ENCODE measurements around the gene GGT6. TPM values are rescaled to one million over a fixed set of nuclear protein-coding genes. Genes with fewer than 3 reads are reported as not detected.
"Not testable (repeated sequence)": the region's sequence is repeated elsewhere in the genome, so short reads cannot be mapped to it uniquely, and the experiment has no call there.

Gene GGT6
- total RNA-seq, 1 experiment from 2014 or later, result not detected

- H3K4me1 ChIP-seq, result peaks cover 8% of the 10 kb centered on the region
- Mint-ChIP-seq H3K4me1 (ENCODE audit: low read depth, unreplicated experiment) (no peaks in the 10 kb centered on the region), H3K27me3 (ENCODE audit: insufficient read depth, unreplicated experiment) (no peaks in the 10 kb centered on the region), H3K9me3 (ENCODE audit: unreplicated experiment) (no peaks in the 10 kb centered on the region), H3K36me3 (ENCODE audit: insufficient read depth, unreplicated experiment) (peaks cover 4% of the 10 kb centered on the region), H3K4me3 (ENCODE audit: unreplicated experiment) (no peak overlapping the region), H3K27ac (ENCODE audit: unreplicated experiment) (no peak overlapping the region)
- no peaks in the 10 kb centered on the region for H3K36me3 ChIP-seq (ENCODE audit: control insufficient read depth, insufficient read depth, low read length)
- H3K9me3 ChIP-seq, result no peaks in the 10 kb centered on the region
- TF ChIP-seq, protein P1, sequence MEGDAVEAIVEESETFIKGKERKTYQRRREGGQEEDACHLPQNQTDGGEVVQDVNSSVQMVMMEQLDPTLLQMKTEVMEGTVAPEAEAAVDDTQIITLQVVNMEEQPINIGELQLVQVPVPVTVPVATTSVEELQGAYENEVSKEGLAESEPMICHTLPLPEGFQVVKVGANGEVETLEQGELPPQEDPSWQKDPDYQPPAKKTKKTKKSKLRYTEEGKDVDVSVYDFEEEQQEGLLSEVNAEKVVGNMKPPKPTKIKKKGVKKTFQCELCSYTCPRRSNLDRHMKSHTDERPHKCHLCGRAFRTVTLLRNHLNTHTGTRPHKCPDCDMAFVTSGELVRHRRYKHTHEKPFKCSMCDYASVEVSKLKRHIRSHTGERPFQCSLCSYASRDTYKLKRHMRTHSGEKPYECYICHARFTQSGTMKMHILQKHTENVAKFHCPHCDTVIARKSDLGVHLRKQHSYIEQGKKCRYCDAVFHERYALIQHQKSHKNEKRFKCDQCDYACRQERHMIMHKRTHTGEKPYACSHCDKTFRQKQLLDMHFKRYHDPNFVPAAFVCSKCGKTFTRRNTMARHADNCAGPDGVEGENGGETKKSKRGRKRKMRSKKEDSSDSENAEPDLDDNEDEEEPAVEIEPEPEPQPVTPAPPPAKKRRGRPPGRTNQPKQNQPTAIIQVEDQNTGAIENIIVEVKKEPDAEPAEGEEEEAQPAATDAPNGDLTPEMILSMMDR (IDR thresholded peaks at IDR 0.05; ENCODE audit: insufficient read depth in 1 of 2, low read depth in 1 of 2, low read length in 1 of 2, severe bottlenecking in 1 of 2, unreplicated experiment in 1 of 2), result no peak
- ChIA-PET CTCF (no interaction called here), POLR2A (interaction anchor here (0.6 kb wide), 1 partner anchor 40 kb away, joined by 7 read pairs; no protein-coding TSS in a partner anchor)
- no peak for DNase-seq
- no peak overlapping the region for H3K4me3 ChIP-seq (ENCODE audit: low read depth, low read length)
- BruUV-seq (replicated peaks), result no TSS peak
- intact Hi-C loops (cut with micrococcal nuclease; ENCODE audit: unreplicated experiment), result no loop called here
- no peaks in the 10 kb centered on the region for H3K27me3 ChIP-seq (replicated peaks; ENCODE audit: control insufficient read depth, insufficient read depth, low read length)
These were observed 19.9 kb upstream of the GGT6 start for GRCh38 chr17:4580291-4580690.

DNA sequence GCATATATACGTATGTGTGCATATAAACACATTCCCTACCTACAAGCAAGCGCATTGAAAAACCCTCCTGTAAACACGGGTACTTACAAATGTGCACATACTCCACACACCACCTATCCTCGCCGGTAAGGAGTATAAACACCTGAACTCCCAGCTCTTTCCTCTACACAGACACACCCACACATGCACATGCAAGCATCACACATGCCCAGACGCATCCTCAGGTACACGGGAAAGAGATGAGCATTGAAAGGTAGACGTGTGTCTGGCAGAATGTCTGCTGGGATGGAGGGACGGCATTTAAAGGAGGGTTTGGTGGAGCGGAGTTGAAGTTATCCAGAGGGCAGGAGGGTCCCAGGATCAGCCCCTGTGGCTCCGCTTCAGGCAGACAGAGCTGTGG, 19.3 kb upstream of the GGT6 start:
- ChIA-PET POLR2A (no interaction called here), CTCF (no interaction called here)
- Histone ChIP-seq H3K36me3 (ENCODE audit: control insufficient read depth, insufficient read depth, low read length) (no peaks in the 10 kb centered on the region), H3K27me3 (replicated peaks; ENCODE audit: control insufficient read depth, insufficient read depth, low read length) (no peaks in the 10 kb centered on the region), H3K4me1 (peaks cover 8% of the 10 kb centered on the region), H3K9me3 (no peaks in the 10 kb centered on the region), H3K4me3 (ENCODE audit: low read depth, low read length) (no peak overlapping the region)
- no peaks in the 10 kb centered on the region for H3K9me3 Mint-ChIP-seq (ENCODE audit: unreplicated experiment)
- no peaks in the 10 kb centered on the region for H3K36me3 Mint-ChIP-seq (ENCODE audit: insufficient read depth, unreplicated experiment)
- no peak overlapping the region for H3K27ac Mint-ChIP-seq (ENCODE audit: unreplicated experiment)
- H3K27me3 Mint-ChIP-seq (ENCODE audit: insufficient read depth, unreplicated experiment), result no peaks in the 10 kb centered on the region
- DNase-seq, result no peak
- intact Hi-C loops (cut with micrococcal nuclease; ENCODE audit: unreplicated experiment), result no loop called here
- BruUV-seq (replicated peaks), result no TSS peak
- H3K4me3 Mint-ChIP-seq (ENCODE audit: unreplicated experiment), result no peak overlapping the region
- TF ChIP-seq, protein P1 (IDR thresholded peaks at IDR 0.05; ENCODE audit: insufficient read depth in 1 of 2, low read depth in 1 of 2, low read length in 1 of 2, severe bottlenecking in 1 of 2, unreplicated experiment in 1 of 2), result no peak
- H3K4me1 Mint-ChIP-seq (ENCODE audit: low read depth, unreplicated experiment), result no peaks in the 10 kb centered on the region

GRCh38 chr17:4578349-4578748, 18.0 kb upstream of the GGT6 start:
- H3K9me3 ChIP-seq; H3K27me3 ChIP-seq (replicated peaks; ENCODE audit: control insufficient read depth, insufficient read depth, low read length); H3K9me3 Mint-ChIP-seq (ENCODE audit: unreplicated experiment); H3K36me3 ChIP-seq (ENCODE audit: control insufficient read depth, insufficient read depth, low read length); H3K27me3 Mint-ChIP-seq (ENCODE audit: insufficient read depth, unreplicated experiment); H3K27ac Mint-ChIP-seq (ENCODE audit: unreplicated experiment); H3K4me3 ChIP-seq (ENCODE audit: low read depth, low read length); H3K36me3 Mint-ChIP-seq (ENCODE audit: insufficient read depth, unreplicated experiment); DNase-seq; intact Hi-C loops (cut with micrococcal nuclease; ENCODE audit: unreplicated experiment); BruUV-seq (replicated peaks); H3K4me3 Mint-ChIP-seq (ENCODE audit: unreplicated experiment); H3K4me1 Mint-ChIP-seq (ENCODE audit: low read depth, unreplicated experiment); CTCF ChIA-PET; POLR2A ChIA-PET; H3K4me1 ChIP-seq: not testable (repeated sequence)

DNA sequence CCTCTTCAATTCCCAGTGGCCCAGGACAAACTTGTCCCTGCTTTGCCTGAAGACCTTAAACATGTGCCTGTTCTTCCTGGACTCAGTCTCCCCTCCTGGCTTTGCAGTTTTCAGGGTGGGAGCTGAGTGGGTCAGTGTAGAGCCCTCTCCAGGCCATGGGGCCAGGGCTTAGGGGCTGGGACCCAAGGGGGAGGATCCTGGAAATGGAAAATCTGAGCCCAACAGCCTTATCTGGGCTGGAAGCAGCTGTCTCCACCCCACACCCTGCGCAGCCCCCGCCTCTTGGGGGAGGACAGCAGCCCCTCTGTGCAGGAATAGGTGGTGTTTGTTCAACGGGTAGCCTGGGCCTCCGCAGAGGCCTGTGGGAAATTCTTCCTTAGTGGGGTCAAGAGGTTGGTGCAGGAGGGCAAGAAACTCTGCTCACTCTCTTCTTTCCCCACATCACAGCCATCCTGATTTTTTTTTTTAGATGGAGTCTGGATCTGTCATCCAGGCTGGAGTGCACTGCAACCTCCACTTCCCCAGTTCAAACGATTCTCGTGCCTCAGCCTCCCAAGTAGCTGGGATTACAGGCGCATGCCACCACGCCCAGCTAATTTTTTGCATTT, 17.1 kb upstream of the GGT6 start:
- ChIA-PET CTCF (no interaction called here), POLR2A (no interaction called here)
- no peak overlapping the region for H3K27ac Mint-ChIP-seq (ENCODE audit: unreplicated experiment)
- no peaks in the 10 kb centered on the region for H3K9me3 ChIP-seq
- no peak for DNase-seq
- peaks cover 8% of the 10 kb centered on the region for H3K4me1 ChIP-seq
- H3K4me3 ChIP-seq (ENCODE audit: low read depth, low read length), result no peak overlapping the region
- H3K36me3 Mint-ChIP-seq (ENCODE audit: insufficient read depth, unreplicated experiment), result no peaks in the 10 kb centered on the region
- H3K36me3 ChIP-seq (ENCODE audit: control insufficient read depth, insufficient read depth, low read length), result no peaks in the 10 kb centered on the region
- TF ChIP-seq, protein P1 (IDR thresholded peaks at IDR 0.05; ENCODE audit: insufficient read depth in 1 of 2, low read depth in 1 of 2, low read length in 1 of 2, severe bottlenecking in 1 of 2, unreplicated experiment in 1 of 2), result no peak
- no peak overlapping the region for H3K4me3 Mint-ChIP-seq (ENCODE audit: unreplicated experiment)
- no peaks in the 10 kb centered on the region for H3K9me3 Mint-ChIP-seq (ENCODE audit: unreplicated experiment)
- no peaks in the 10 kb centered on the region for H3K27me3 Mint-ChIP-seq (ENCODE audit: insufficient read depth, unreplicated experiment)
- BruUV-seq (replicated peaks), result no TSS peak
- no peaks in the 10 kb centered on the region for H3K27me3 ChIP-seq (replicated peaks; ENCODE audit: control insufficient read depth, insufficient read depth, low read length)
- no peaks in the 10 kb centered on the region for H3K4me1 Mint-ChIP-seq (ENCODE audit: low read depth, unreplicated experiment)
- intact Hi-C loops (cut with micrococcal nuclease; ENCODE audit: unreplicated experiment), result no loop called here

Data from Caco-2 (cell line).